OCI-LY1 (cell line): ENCODE results near the gene SSRP1.

Source experiments
- EZH2 ChIP-seq: fragments of 200-600 bp; sonication (generic), shearing (Covaris generic); IDR thresholded peaks from 2 replicates; pipeline ENCODE4 v1.8.0; 2017; ENCODE audit warnings: borderline replicate concordance, mixed run types, mild to moderate bottlenecking, antibody characterized with exemption, low read length, moderate library complexity, mixed read lengths
- TF ChIP-seq, protein P1 (sequence below): fragments of 200-600 bp; sonication (generic), shearing (Covaris generic); IDR thresholded peaks from 2 replicates; pipeline ENCODE4 v1.5.1; 2017; ENCODE audit warnings: mild to moderate bottlenecking, antibody characterized with exemption, low read length, moderate library complexity, mixed read lengths

DNA sequence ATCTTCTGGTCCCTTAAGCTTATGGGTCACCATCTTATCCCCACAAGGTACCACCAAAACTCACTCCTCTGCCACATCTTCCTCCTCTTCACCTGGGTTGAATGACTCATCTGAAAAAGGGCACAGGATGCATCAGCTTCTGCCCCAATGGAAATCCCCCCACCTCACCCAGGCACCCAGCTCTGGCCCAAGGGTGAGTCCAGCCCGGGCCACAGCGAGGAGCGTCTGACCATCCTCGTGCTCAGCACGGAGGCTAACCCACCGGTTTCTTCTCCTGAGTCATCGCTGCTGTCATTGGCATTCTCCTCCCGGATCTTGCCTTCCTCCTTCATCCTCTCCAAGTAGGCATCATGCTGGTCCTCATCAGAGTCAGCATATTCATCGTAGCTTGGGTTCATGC lies 5.7 kb downstream of the SSRP1 start:
- TF ChIP-seq, protein P1, sequence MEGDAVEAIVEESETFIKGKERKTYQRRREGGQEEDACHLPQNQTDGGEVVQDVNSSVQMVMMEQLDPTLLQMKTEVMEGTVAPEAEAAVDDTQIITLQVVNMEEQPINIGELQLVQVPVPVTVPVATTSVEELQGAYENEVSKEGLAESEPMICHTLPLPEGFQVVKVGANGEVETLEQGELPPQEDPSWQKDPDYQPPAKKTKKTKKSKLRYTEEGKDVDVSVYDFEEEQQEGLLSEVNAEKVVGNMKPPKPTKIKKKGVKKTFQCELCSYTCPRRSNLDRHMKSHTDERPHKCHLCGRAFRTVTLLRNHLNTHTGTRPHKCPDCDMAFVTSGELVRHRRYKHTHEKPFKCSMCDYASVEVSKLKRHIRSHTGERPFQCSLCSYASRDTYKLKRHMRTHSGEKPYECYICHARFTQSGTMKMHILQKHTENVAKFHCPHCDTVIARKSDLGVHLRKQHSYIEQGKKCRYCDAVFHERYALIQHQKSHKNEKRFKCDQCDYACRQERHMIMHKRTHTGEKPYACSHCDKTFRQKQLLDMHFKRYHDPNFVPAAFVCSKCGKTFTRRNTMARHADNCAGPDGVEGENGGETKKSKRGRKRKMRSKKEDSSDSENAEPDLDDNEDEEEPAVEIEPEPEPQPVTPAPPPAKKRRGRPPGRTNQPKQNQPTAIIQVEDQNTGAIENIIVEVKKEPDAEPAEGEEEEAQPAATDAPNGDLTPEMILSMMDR, result no peak
- no peak for TF ChIP-seq EZH2
